Left ventricle myocardium inferior (tissue), 1 donor: ENCODE results near the gene FGF1. TPM values are rescaled to one million over a fixed set of nuclear protein-coding genes. Genes with fewer than 3 reads are reported as not detected.

Source experiments
- DNase-seq: peaks from one replicate; pipeline ENCODE4 v3.0.0-alpha.2; 2020
- H3K27ac ChIP-seq: fragments of 200-600 bp; replicated peaks from 2 replicates; pipeline ENCODE4 v1.8.0; 2021
- H3K27me3 ChIP-seq: fragments of 200-600 bp; 2 replicates; pipeline ENCODE4 v1.8.0; 2021; ENCODE audit warnings: low read depth
- H3K36me3 ChIP-seq: fragments of 200-600 bp; 2 replicates; pipeline ENCODE4 v1.8.0; 2021
- H3K4me1 ChIP-seq: fragments of 200-600 bp; 2 replicates; pipeline ENCODE4 v1.8.0; 2021
- H3K4me3 ChIP-seq: fragments of 200-600 bp; 2 replicates; pipeline ENCODE4 v1.8.0; 2021; ENCODE audit warnings: mild to moderate bottlenecking, moderate library complexity
- H3K9me3 ChIP-seq: fragments of 200-600 bp; replicated peaks from 2 replicates; pipeline ENCODE4 v1.8.0; 2021
- intact Hi-C: fragments of 100-400 bp; cut with micrococcal nuclease; formaldehyde crosslinking; loops from one replicate; pipeline ENCODE4 v1.11.0; 2022
- total RNA-seq: library from RNA; stranded (reverse); fragmentation: NEBNext Ultra II Directional; extraction: Animal tissue kit (Norgen Biotek cat#: 25700); gene quantifications from one replicate; pipeline ENCODE4 v1.2.1, GENCODE V29; 2021
- TF ChIP-seq, protein P1 (sequence below): fragments of 200-600 bp; IDR thresholded peaks from 2 replicates; pipeline ENCODE4 v1.8.0; 2021; ENCODE audit warnings: antibody characterized with exemption, mild to moderate bottlenecking, borderline replicate concordance
- donor health status: DM: no; HTN: yes; CAD: no; lungs with severe emphysema.

Gene FGF1
- total RNA-seq, 1 donor from 2014 or later: 59.9 TPM

DNA sequence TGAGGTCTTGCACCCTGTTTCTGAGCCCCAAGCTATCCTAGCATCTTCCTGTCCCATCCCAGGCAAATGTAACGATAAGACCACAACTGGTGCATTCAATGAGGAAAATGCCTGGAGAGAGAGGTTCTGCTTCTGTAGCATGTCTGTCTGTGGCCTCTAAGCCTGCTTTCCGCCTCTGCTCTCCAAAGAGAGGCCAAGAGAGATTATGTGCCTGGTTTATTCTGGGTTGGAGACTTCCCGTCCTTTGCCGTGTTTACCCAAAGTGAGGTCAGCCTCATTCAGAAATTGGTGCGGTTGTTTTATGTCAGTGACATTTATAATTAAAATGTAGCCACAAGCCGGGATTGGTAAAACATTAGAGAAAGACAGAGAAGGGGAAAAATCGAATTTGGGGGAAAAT lies 77.8 kb downstream of the FGF1 start:
- peak overlapping the region; percentile 36 for H3K27ac ChIP-seq
- TF ChIP-seq, protein P1, sequence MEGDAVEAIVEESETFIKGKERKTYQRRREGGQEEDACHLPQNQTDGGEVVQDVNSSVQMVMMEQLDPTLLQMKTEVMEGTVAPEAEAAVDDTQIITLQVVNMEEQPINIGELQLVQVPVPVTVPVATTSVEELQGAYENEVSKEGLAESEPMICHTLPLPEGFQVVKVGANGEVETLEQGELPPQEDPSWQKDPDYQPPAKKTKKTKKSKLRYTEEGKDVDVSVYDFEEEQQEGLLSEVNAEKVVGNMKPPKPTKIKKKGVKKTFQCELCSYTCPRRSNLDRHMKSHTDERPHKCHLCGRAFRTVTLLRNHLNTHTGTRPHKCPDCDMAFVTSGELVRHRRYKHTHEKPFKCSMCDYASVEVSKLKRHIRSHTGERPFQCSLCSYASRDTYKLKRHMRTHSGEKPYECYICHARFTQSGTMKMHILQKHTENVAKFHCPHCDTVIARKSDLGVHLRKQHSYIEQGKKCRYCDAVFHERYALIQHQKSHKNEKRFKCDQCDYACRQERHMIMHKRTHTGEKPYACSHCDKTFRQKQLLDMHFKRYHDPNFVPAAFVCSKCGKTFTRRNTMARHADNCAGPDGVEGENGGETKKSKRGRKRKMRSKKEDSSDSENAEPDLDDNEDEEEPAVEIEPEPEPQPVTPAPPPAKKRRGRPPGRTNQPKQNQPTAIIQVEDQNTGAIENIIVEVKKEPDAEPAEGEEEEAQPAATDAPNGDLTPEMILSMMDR: no peak

GRCh38 chr5:142605611-142606010 lies 80.3 kb downstream of the FGF1 start:
- DNase-seq: no peak
- Histone ChIP-seq H3K4me3 (no peak overlapping the region), H3K27me3 (no peaks in the 10 kb centered on the region), H3K36me3 (no peaks in the 10 kb centered on the region), H3K27ac (peak overlapping the region; percentile 43), H3K9me3 (no peaks in the 10 kb centered on the region), H3K4me1 (peaks cover 31% of the 10 kb centered on the region)
- TF ChIP-seq, protein P1: no peak
- intact Hi-C loops: loop anchor here (10.0 kb wide), 1 partner anchor 49 kb away; no protein-coding TSS in a partner anchor

More for the DNA sequence above, 77.8 kb downstream of the FGF1 start:
- Histone ChIP-seq H3K4me3 (no peak overlapping the region), H3K9me3 (no peaks in the 10 kb centered on the region), H3K36me3 (no peaks in the 10 kb centered on the region), H3K4me1 (peaks cover 37% of the 10 kb centered on the region), H3K27me3 (no peaks in the 10 kb centered on the region)
- intact Hi-C loops: loop anchor here (10.0 kb wide), 1 partner anchor 47 kb away; no protein-coding TSS in a partner anchor
- DNase-seq: no peak

DNA sequence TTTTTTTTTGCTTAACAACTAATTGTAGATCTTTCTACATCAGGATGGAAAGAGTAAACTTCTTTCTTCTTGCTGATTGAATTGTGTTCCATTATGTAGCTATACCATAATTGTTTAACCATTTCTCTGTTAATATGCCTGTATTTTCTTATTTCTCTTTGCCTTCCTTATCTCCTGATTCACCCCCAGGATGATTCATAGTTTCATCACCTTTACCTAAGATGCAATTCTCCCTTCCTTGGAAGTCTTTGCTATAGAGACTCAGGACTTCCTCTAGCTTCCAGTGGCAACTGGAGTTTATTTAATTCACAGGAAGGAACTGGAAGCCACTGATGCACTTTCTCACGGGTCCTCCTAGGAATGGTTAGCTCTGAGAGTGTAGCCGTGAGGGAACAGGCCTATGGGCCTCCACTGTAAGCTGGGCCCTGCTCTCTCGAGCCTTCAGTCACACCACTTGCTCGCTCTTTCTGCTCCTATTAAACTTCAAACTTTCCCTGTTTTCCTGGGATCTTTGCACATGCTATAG lies 83.1 kb downstream of the FGF1 start:
- H3K27ac ChIP-seq: peak overlapping the region; percentile 82
- intact Hi-C loops: loop anchor here (10.0 kb wide), 1 partner anchor 52 kb away; no protein-coding TSS in a partner anchor
- H3K4me3 ChIP-seq: no peak overlapping the region
- H3K9me3 ChIP-seq: no peaks in the 10 kb centered on the region
- no peak for DNase-seq
- TF ChIP-seq, protein P1: no peak
- no peaks in the 10 kb centered on the region for H3K27me3 ChIP-seq
- H3K36me3 ChIP-seq: no peaks in the 10 kb centered on the region
- peaks cover 48% of the 10 kb centered on the region for H3K4me1 ChIP-seq

DNA sequence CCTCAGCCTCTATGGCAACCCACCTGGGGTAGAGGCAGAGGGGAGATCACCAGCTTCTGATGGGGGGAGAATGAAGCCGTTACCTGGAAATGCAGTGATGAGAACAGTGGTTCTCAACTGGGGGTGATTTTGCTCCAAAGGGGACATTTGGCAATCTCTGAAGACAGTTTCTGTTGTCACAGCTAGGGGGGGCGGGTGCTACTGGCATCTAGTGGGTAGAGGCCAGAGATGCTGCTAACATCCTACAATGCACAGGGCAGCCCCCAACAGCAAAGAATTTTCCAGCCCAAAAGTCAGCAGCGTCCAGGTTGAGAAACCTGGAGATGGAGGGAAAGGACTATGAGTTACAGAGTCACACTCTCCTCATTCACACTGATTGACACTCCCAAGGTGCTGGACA lies 84.5 kb downstream of the FGF1 start:
- Histone ChIP-seq H3K27me3 (no peaks in the 10 kb centered on the region), H3K9me3 (no peaks in the 10 kb centered on the region), H3K36me3 (no peaks in the 10 kb centered on the region), H3K27ac (peak overlapping the region; percentile 82), H3K4me3 (peak overlapping the region; percentile 53), H3K4me1 (peaks cover 48% of the 10 kb centered on the region)
- intact Hi-C loops: loop anchor here (10.0 kb wide), 1 partner anchor 53 kb away; no protein-coding TSS in a partner anchor
- DNase-seq: no peak
- TF ChIP-seq, protein P1: peak; percentile 29

DNA sequence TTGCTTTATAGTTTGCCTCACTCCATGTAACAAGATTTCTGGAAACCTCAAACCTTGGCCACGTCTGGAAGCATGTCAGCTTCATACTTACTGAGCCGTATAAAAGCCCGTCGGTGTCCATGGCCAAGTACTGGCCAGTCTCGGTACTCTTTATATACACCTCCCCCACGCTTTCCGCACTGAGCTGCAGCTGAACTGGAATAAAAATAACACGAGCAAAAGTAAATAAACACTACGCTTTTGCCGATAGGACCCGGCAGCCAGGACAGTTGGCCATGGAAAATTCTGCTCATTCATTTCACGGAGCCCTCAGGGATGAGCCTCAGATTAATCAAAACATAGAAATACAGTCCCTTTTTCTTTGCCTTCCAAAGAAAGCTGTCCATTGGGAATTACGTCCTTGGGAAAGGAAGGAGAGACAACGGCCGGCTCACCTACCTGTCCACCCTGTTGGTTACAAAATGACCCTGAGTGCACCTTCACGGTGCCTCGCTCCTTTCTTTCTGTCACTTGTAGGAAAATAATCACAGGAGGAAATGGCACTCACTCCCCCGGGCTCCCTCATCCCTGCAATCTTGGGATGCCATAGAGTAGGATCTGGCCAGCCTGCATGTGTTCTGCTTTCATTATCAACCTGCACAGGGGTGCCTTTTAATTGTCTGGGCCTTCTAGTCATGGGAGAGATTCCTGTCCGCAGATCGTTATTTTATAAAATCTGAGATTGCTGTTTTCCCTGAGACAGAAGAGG lies 85.1 kb downstream of the FGF1 start:
- Histone ChIP-seq H3K9me3 (no peaks in the 10 kb centered on the region), H3K27me3 (no peaks in the 10 kb centered on the region), H3K4me1 (peaks cover 45% of the 10 kb centered on the region), H3K27ac (peak overlapping the region; percentile 82), H3K4me3 (peak overlapping the region; percentile 53), H3K36me3 (no peaks in the 10 kb centered on the region)
- TF ChIP-seq, protein P1: no peak
- intact Hi-C loops: loop anchor here (10.0 kb wide), 1 partner anchor 54 kb away; no protein-coding TSS in a partner anchor
- peak; percentile 44 for DNase-seq
